ENCODE data around the gene RPP25.

Gene RPP25

GRCh38 chr15:74951006-74951405, 5.6 kb downstream of the RPP25 start:
- ATAC-seq, result no peak
- TF ChIP-seq ZFP3 (CRISPR knock-in tag; IDR thresholded peaks at IDR 0.05), result no peak
- no peak for TF ChIP-seq CREB5 (CRISPR knock-in tag; IDR thresholded peaks at IDR 0.05; ENCODE audit: low read depth)
- no peak for TF ChIP-seq CSDC2 (CRISPR knock-in tag; IDR thresholded peaks at IDR 0.05)
- TF ChIP-seq ZNF70 (CRISPR knock-in tag; IDR thresholded peaks at IDR 0.05), result no peak
- TF ChIP-seq ARNTL (CRISPR knock-in tag; IDR thresholded peaks at IDR 0.05; ENCODE audit: borderline replicate concordance, low read depth), result no peak
- no peak for TF ChIP-seq TSHZ2 (CRISPR knock-in tag; IDR thresholded peaks at IDR 0.05)

- ATAC-seq, result peak; percentile 86
- TF ChIP-seq TCF4 (CRISPR knock-in tag; IDR thresholded peaks at IDR 0.05; ENCODE audit: borderline replicate concordance), result no peak
- TF ChIP-seq ZNF565 (CRISPR knock-in tag; conservative IDR thresholded peaks at IDR 0.05; ENCODE audit: low read depth), result no peak
- TF ChIP-seq ZNF8 (CRISPR knock-in tag; IDR thresholded peaks at IDR 0.05), result no peak
- no peak for TF ChIP-seq ZNF70 (CRISPR knock-in tag; IDR thresholded peaks at IDR 0.05)
- TF ChIP-seq RARB (CRISPR knock-in tag; IDR thresholded peaks at IDR 0.05), result no peak
Observed at GRCh38 chr15:74950078-74950908, 6.3 kb downstream of the RPP25 start.

GRCh38 chr15:74937590-74938371, 18.8 kb downstream of the RPP25 start, which contains the start of gene COX5A:
COX5A (minus strand) TSS chr15:74938073; CDS start chr15:74938014, 59 bp downstream.
- ATAC-seq, result peak; percentile 98
- TF ChIP-seq ARNTL (CRISPR knock-in tag; IDR thresholded peaks at IDR 0.05; ENCODE audit: borderline replicate concordance, low read depth), result no peak
- no peak for TF ChIP-seq ZNF565 (CRISPR knock-in tag; conservative IDR thresholded peaks at IDR 0.05; ENCODE audit: low read depth)
- no peak for TF ChIP-seq CSRNP3 (CRISPR knock-in tag; IDR thresholded peaks at IDR 0.05)
- no peak for TF ChIP-seq RARB (CRISPR knock-in tag; IDR thresholded peaks at IDR 0.05)
- no peak for TF ChIP-seq ZFP30 (CRISPR knock-in tag; IDR thresholded peaks at IDR 0.05)
- no peak for TF ChIP-seq SNAI2 (CRISPR knock-in tag; IDR thresholded peaks at IDR 0.05)
- no peak for TF ChIP-seq ESRRG (CRISPR knock-in tag; IDR thresholded peaks at IDR 0.05)
- no peak for TF ChIP-seq CREB5 (CRISPR knock-in tag; IDR thresholded peaks at IDR 0.05; ENCODE audit: low read depth)
- TF ChIP-seq PATZ1 (CRISPR knock-in tag; IDR thresholded peaks at IDR 0.05; ENCODE audit: borderline replicate concordance), result no peak
- TF ChIP-seq OSR1 (CRISPR knock-in tag; IDR thresholded peaks at IDR 0.05), result no peak
- no peak for TF ChIP-seq TOX (CRISPR knock-in tag; IDR thresholded peaks at IDR 0.05; ENCODE audit: borderline replicate concordance)
- TF ChIP-seq ZFP3 (CRISPR knock-in tag; IDR thresholded peaks at IDR 0.05), result no peak
- TF ChIP-seq PPARA (CRISPR knock-in tag; IDR thresholded peaks at IDR 0.05; ENCODE audit: borderline replicate concordance), result no peak
- TF ChIP-seq POU6F1 (CRISPR knock-in tag; IDR thresholded peaks at IDR 0.05; ENCODE audit: borderline replicate concordance, low read depth), result no peak
- TF ChIP-seq CSDC2 (CRISPR knock-in tag; IDR thresholded peaks at IDR 0.05), result no peak

Measured in SK-N-SH treated with all-trans-retinoic acid at 6 μM for 48 hours (cell line).